ENCODE measurements around the gene BOD1L1. TPM values are rescaled to one million over a fixed set of nuclear protein-coding genes. Genes with fewer than 3 reads are reported as not detected.

Gene BOD1L1
- total RNA-seq, 2 donors from 2014 or later = 28.6 to 31.9 TPM

GRCh38 chr4:13534344-13535063 lies 93.0 kb downstream of the BOD1L1 start:
- intact Hi-C loops (cut with DNase I, micrococcal nuclease) = no loop called here
- ATAC-seq (no peak), DNase-seq (no peak)

GRCh38 chr4:13533670-13534343 lies 93.7 kb downstream of the BOD1L1 start:
- intact Hi-C loops (cut with DNase I, micrococcal nuclease) = no loop called here
- ATAC-seq (no peak), DNase-seq (no peak)

GRCh38 chr4:13531625-13531998 lies 95.9 kb downstream of the BOD1L1 start:
- intact Hi-C loops (cut with DNase I, micrococcal nuclease) = no loop called here

GRCh38 chr4:13530823-13531624 lies 96.5 kb downstream of the BOD1L1 start:
- intact Hi-C loops (cut with DNase I, micrococcal nuclease) = no loop called here
- DNase-seq = no peak
- no peak for ATAC-seq

More at GRCh38 chr4:13531625-13531998, 95.9 kb downstream of the BOD1L1 start:
- ATAC-seq = no peak
- DNase-seq = no peak

- intact Hi-C loops (cut with DNase I, micrococcal nuclease) = no loop called here
- ATAC-seq (no peak), DNase-seq (no peak)
Observed at GRCh38 chr4:13529128-13529919, 98.2 kb downstream of the BOD1L1 start.

GRCh38 chr4:13528821-13529127 lies 98.8 kb downstream of the BOD1L1 start:
- ATAC-seq (no peak), DNase-seq (no peak)
- intact Hi-C loops (cut with DNase I, micrococcal nuclease) = no loop called here

GRCh38 chr4:13527981-13528820 lies 99.3 kb downstream of the BOD1L1 start:
- no peak for ATAC-seq
- intact Hi-C loops (cut with DNase I, micrococcal nuclease) = no loop called here
- DNase-seq = no peak

- ATAC-seq = no peak
- DNase-seq = no peak
- intact Hi-C loops (cut with DNase I, micrococcal nuclease) = no loop called here
Observed at GRCh38 chr4:13527192-13527980, 100.1 kb downstream of the BOD1L1 start.

- no peak for ATAC-seq
- intact Hi-C loops (cut with DNase I, micrococcal nuclease) = no loop called here
- no peak for DNase-seq
Observed at GRCh38 chr4:13526658-13527057, 100.9 kb downstream of the BOD1L1 start.

- DNase-seq = no peak
Observed at GRCh38 chr4:13525606-13526281, 101.8 kb downstream of the BOD1L1 start.

GRCh38 chr4:13524504-13525243 lies 102.9 kb downstream of the BOD1L1 start:
- ATAC-seq (no peak), DNase-seq (no peak)
- intact Hi-C loops (cut with DNase I, micrococcal nuclease) = no loop called here

More at GRCh38 chr4:13525606-13526281, 101.8 kb downstream of the BOD1L1 start:
- intact Hi-C loops (cut with DNase I, micrococcal nuclease) = no loop called here
- no peak for ATAC-seq

- ATAC-seq (no peak), DNase-seq (no peak)
- intact Hi-C loops (cut with DNase I, micrococcal nuclease) = no loop called here
Observed at GRCh38 chr4:13523591-13524503, 103.7 kb downstream of the BOD1L1 start.

- no peak for DNase-seq
- no peak for ATAC-seq
- intact Hi-C loops (cut with DNase I, micrococcal nuclease) = no loop called here
Observed at GRCh38 chr4:13523105-13523477, 104.4 kb downstream of the BOD1L1 start.

- DNase-seq (no peak), ATAC-seq (no peak)
- intact Hi-C loops (cut with DNase I, micrococcal nuclease) = no loop called here
Observed at GRCh38 chr4:13522282-13523104, 105.0 kb downstream of the BOD1L1 start.

GRCh38 chr4:13521047-13521446 lies 106.5 kb downstream of the BOD1L1 start:
- ATAC-seq (no peak), DNase-seq (no peak)
- intact Hi-C loops (cut with DNase I, micrococcal nuclease) = no loop called here

Data from left colon (tissue), 2 donors.